ENCODE results near the gene ZNF503. TPM values are rescaled to one million over a fixed set of nuclear protein-coding genes. Genes with fewer than 3 reads are reported as not detected.

Gene ZNF503
- total RNA-seq, 2 experiments from 2014 or later, result 0.26 TPM; not detected in 1

- POLR2A ChIA-PET, result no interaction called here
- Mint-ChIP-seq H3K27me3 (ENCODE audit: low read depth) (peaks cover 65% of the 10 kb centered on the region), H3K4me3 (peak overlapping the region; percentile 50), H3K9me3 (ENCODE audit: insufficient read depth) (no peaks in the 10 kb centered on the region), H3K27ac (no peak overlapping the region), H3K36me3 (ENCODE audit: low read depth) (no peaks in the 10 kb centered on the region), H3K4me1 (ENCODE audit: low read depth) (peaks cover 18% of the 10 kb centered on the region)
- CTCF ChIA-PET, result no interaction called here
- DNase-seq (no peak), ATAC-seq (no peak)
Observed at GRCh38 chr10:75410132-75411005, 8.8 kb upstream of the ZNF503 start.

- Mint-ChIP-seq H3K27me3 (ENCODE audit: low read depth) (peaks cover 71% of the 10 kb centered on the region), H3K9me3 (ENCODE audit: insufficient read depth) (no peaks in the 10 kb centered on the region), H3K27ac (no peak overlapping the region), H3K4me3 (peak overlapping the region; percentile 57), H3K4me1 (ENCODE audit: low read depth) (peaks cover 19% of the 10 kb centered on the region), H3K36me3 (ENCODE audit: low read depth) (no peaks in the 10 kb centered on the region)
- ATAC-seq (peak; percentile 60), DNase-seq (peak; percentile 34)
- POLR2A ChIA-PET, result interaction anchor here (0.9 kb wide), 1 partner anchor 20 kb away, joined by 4 read pairs; no protein-coding TSS in a partner anchor
- CTCF ChIA-PET, result no interaction called here
Observed at GRCh38 chr10:75408911-75409885, 7.6 kb upstream of the ZNF503 start.

DNA sequence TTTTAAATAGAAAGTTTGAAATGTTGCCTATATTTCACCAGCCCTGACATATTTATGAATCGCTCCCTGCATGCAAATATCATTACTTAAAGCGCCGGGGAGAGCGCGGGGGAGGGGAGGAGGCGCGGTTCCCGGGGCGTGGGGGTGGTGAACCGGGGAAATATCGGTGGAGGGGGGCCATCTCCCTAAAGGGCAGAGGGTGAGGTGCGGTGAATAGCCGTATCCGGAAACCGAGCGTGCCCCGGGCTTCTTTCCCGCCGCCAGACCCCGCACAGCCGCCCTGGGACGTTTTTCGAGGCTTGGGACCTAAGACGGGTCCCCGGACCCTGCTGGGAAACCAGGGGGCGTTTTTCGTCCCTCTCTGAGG lies 6.9 kb upstream of the ZNF503 start:
- Mint-ChIP-seq H3K4me3 (no peak overlapping the region), H3K27ac (no peak overlapping the region)

GRCh38 chr10:75407713-75408508 lies 6.3 kb upstream of the ZNF503 start:
- peaks cover 77% of the 10 kb centered on the region for H3K27me3 Mint-ChIP-seq (ENCODE audit: low read depth)
- CTCF ChIA-PET, result interaction anchor here (0.8 kb wide), 1 partner anchor 13 kb away, joined by 3 read pairs; no protein-coding TSS in a partner anchor
- H3K36me3 Mint-ChIP-seq (ENCODE audit: low read depth), result peaks cover 3% of the 10 kb centered on the region
- H3K4me1 Mint-ChIP-seq (ENCODE audit: low read depth), result peaks cover 28% of the 10 kb centered on the region
- H3K9me3 Mint-ChIP-seq (ENCODE audit: insufficient read depth), result no peaks in the 10 kb centered on the region
- ATAC-seq, result no peak
- DNase-seq, result no peak
- no peak overlapping the region for H3K27ac Mint-ChIP-seq
- POLR2A ChIA-PET, result no interaction called here
- H3K4me3 Mint-ChIP-seq, result peak overlapping the region; percentile 50

More for the DNA sequence above, 6.9 kb upstream of the ZNF503 start:
- no peak for DNase-seq
- no peak for ATAC-seq
- H3K36me3 Mint-ChIP-seq (ENCODE audit: low read depth), result no peaks in the 10 kb centered on the region
- POLR2A ChIA-PET, result interaction anchor here (0.9 kb wide), 1 partner anchor 21 kb away, joined by 4 read pairs; no protein-coding TSS in a partner anchor
- CTCF ChIA-PET, result no interaction called here
- no peaks in the 10 kb centered on the region for H3K9me3 Mint-ChIP-seq (ENCODE audit: insufficient read depth)
- H3K27me3 Mint-ChIP-seq (ENCODE audit: low read depth), result peaks cover 71% of the 10 kb centered on the region
- H3K4me1 Mint-ChIP-seq (ENCODE audit: low read depth), result peaks cover 23% of the 10 kb centered on the region

GRCh38 chr10:75407224-75407712 lies 5.7 kb upstream of the ZNF503 start:
- no peak for ATAC-seq
- Mint-ChIP-seq H3K27me3 (ENCODE audit: low read depth) (peaks cover 79% of the 10 kb centered on the region), H3K4me1 (ENCODE audit: low read depth) (peaks cover 35% of the 10 kb centered on the region), H3K9me3 (ENCODE audit: insufficient read depth) (no peaks in the 10 kb centered on the region), H3K4me3 (peak overlapping the region; percentile 50), H3K27ac (no peak overlapping the region), H3K36me3 (ENCODE audit: low read depth) (peaks cover 3% of the 10 kb centered on the region)
- POLR2A ChIA-PET, result no interaction called here
- CTCF ChIA-PET, result interaction anchor here (0.8 kb wide), 1 partner anchor 12 kb away, joined by 3 read pairs; no protein-coding TSS in a partner anchor
- DNase-seq, result no peak

GRCh38 chr10:75406462-75407223 lies 5.1 kb upstream of the ZNF503 start:
- Mint-ChIP-seq H3K36me3 (ENCODE audit: low read depth) (peaks cover 3% of the 10 kb centered on the region), H3K27me3 (ENCODE audit: low read depth) (peaks cover 82% of the 10 kb centered on the region), H3K27ac (no peak overlapping the region), H3K4me3 (peak overlapping the region; percentile 50), H3K9me3 (ENCODE audit: insufficient read depth) (no peaks in the 10 kb centered on the region), H3K4me1 (ENCODE audit: low read depth) (peaks cover 41% of the 10 kb centered on the region)
- ATAC-seq, result no peak
- CTCF ChIA-PET, result interaction anchor here (0.8 kb wide), 1 partner anchor 12 kb away, joined by 3 read pairs; no protein-coding TSS in a partner anchor
- POLR2A ChIA-PET, result no interaction called here
- no peak for DNase-seq

DNA sequence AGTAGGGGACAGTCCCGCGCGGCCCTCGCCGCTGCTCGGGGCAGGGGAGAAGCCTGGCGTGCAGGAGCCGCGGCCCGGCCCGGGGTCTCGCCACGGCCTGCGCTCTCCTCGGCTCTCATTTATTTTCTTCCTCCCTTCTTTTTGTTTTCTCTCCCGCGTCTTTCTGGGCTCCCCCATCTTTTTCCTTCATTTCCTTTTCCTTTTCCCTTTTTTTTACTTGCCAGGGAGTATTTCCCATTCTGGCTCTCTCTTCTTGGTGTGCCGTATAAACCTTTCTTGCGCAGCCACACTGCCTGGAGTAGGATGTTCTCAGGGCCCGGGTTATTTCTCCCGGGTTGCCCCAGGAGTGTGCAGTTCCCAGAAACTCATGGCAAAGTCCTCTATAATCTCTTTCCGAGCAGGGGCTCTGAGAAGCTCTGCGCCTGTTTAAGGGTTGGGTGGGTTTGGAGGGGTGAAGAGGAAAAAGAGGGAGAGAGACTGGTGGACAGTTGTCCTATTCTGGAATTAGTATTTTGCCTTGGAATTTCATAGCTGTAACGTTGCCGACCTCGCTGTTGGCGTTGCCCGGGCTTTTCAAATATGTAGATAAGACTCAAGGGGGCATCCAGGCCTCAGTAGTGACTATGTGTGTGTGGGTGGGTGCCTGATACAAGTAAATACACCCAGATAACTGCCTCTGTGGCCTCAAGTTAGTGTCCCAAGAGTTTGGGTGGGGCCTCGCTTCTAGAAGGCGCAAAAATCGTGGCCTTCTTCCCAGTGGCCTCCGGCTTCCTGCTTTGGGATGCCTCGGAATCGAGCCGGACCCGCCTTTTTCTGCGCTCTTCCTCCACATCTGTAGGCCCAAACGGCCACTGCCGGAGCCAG lies 4.3 kb upstream of the ZNF503 start:
- peaks cover 41% of the 10 kb centered on the region for H3K4me1 Mint-ChIP-seq (ENCODE audit: low read depth)
- POLR2A ChIA-PET, result no interaction called here
- no peak overlapping the region for H3K27ac Mint-ChIP-seq

DNA sequence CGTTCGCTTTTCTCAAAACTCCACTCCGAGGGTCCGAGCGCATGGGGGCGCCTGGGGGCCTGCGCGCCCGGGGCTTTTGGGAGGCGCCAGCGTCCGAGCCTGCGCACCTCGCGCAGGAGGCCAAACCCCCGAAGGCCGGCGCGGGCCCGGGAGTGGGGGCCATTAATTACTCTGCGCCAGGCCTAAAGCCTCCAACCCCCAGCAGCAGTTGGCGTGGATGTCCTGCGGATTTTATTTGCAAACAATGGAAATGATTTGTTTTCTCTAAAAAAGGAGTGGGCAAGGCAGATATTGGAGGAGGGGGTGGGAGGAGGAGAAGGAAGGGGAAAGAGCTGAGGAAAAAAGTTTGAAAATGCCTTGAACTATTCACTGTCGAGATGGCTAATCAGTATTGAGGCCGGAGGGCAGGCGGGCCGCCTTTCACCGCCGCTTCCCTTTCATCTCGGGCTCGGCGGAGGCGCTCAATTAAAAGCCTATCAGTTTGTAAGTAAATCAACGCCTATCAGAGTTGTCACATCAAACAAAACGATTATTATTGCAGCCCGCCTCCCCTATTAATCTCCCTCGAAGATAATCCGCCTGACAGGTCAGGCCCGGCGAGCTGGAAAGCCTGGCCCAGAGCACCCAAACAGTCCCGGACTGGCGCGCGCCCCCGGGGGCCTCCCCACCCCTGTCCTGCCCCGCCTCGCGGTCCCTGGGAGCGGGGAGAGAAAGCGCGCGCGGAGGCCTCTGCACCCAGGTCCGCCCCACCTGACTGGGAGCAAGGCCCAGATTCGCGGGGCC lies 3.4 kb upstream of the ZNF503 start:
- no peak for DNase-seq
- H3K4me3 Mint-ChIP-seq, result no peak overlapping the region
- no peak for ATAC-seq
- H3K4me1 Mint-ChIP-seq (ENCODE audit: low read depth), result peaks cover 49% of the 10 kb centered on the region
- peaks cover 3% of the 10 kb centered on the region for H3K36me3 Mint-ChIP-seq (ENCODE audit: low read depth)
- ChIA-PET CTCF (no interaction called here), POLR2A (no interaction called here)
- peaks cover 77% of the 10 kb centered on the region for H3K27me3 Mint-ChIP-seq (ENCODE audit: low read depth)
- no peak overlapping the region for H3K27ac Mint-ChIP-seq
- H3K9me3 Mint-ChIP-seq (ENCODE audit: insufficient read depth), result no peaks in the 10 kb centered on the region

More for the DNA sequence above, 4.3 kb upstream of the ZNF503 start:
- CTCF ChIA-PET, result no interaction called here
- Mint-ChIP-seq H3K9me3 (ENCODE audit: insufficient read depth) (no peaks in the 10 kb centered on the region), H3K36me3 (ENCODE audit: low read depth) (peaks cover 3% of the 10 kb centered on the region), H3K27me3 (ENCODE audit: low read depth) (peaks cover 76% of the 10 kb centered on the region), H3K4me3 (no peak overlapping the region)
- DNase-seq (no peak), ATAC-seq (no peak)

DNA sequence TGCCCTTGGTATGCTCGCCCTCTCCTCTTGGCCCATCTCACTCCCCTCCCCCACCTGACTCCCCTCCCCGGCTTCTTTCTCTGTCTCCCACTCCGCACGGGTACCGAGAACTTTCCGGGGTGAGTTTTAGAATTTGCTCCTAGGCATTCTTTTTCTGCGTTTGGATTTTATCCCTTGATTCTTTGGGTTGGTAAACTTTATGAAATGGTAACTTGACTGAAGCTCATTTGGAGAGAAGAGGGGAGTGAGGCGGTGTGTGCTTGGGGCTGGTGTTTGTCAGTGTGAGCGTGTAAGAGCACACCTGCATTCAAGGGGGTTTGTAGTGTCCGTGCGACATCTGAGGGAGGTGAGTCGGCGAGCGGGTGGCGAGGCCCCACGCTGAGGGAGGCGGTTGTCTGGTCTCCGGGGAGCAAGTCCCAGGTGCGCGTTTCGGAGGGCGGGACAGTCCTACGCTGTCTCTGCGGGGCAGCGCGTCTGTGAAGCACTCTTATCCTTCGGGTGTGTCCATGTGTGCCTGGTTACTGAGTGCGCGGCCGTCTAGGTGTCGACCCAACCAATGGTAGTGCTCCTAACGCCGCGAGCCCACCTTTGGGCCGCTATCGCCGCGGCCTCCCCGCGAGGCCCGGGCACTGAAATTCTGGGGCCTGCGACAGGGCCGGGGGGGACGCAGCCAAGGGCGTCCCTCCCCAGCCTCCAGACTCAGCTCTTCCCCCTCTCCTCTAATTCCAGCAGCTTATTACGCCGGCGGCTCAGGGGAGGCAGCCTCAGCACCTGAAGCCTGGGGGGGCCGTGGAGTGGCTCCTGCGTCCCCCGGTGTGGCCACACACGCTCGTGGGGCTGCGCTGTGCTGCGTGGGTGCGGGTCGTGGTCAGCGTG lies 2.6 kb upstream of the ZNF503 start:
- ChIA-PET POLR2A (no interaction called here), CTCF (no interaction called here)
- H3K4me1 Mint-ChIP-seq (ENCODE audit: low read depth), result peaks cover 45% of the 10 kb centered on the region
- H3K4me3 Mint-ChIP-seq, result no peak overlapping the region
- DNase-seq (no peak), ATAC-seq (no peak)
- H3K27ac Mint-ChIP-seq, result no peak overlapping the region
- no peaks in the 10 kb centered on the region for H3K9me3 Mint-ChIP-seq (ENCODE audit: insufficient read depth)
- H3K36me3 Mint-ChIP-seq (ENCODE audit: low read depth), result peaks cover 3% of the 10 kb centered on the region
- H3K27me3 Mint-ChIP-seq (ENCODE audit: low read depth), result peaks cover 72% of the 10 kb centered on the region

Data from activated CD8-positive, alpha-beta T cell treated with anti-CD3 and anti-CD28 coated beads, Interleukin-2, amount 10 ng/mL, durations not matched to agents 7 days and 5 days (primary cell).